Liver (tissue), 9 donors: ENCODE results near the gene AHRR. TPM values are rescaled to one million over a fixed set of nuclear protein-coding genes. Genes with fewer than 3 reads are reported as not detected.

Source experiments
- DNase-seq: peaks from one replicate; pipeline ENCODE4 v3.0.0-alpha.2; 2017; ENCODE audit warnings: low spot score
- H3K27ac ChIP-seq, 2 donors: one replicate each; pipeline ENCODE4 v1.7.0; 2013; ENCODE audit warnings: inconsistent platforms in 2 of 2, low read length in 2 of 2, control low read depth in 1 of 2, low read depth in 1 of 2, mild to moderate bottlenecking in 1 of 2
- H3K27me3 ChIP-seq, 4 donors: one replicate each; pipeline versions ENCODE4 v1.6.1 to v1.7.0; 2013; ENCODE audit warnings: low read length in 3 of 4, inconsistent platforms in 1 of 4, mild to moderate bottlenecking in 1 of 4, moderate library complexity in 1 of 4; ENCODE audit not compliant: control insufficient read depth in 4 of 4, insufficient read depth in 4 of 4
- H3K36me3 ChIP-seq, 4 donors: one replicate each; pipeline versions ENCODE4 v1.6.1 to v1.7.0; 2013; ENCODE audit warnings: low read length in 3 of 4, mild to moderate bottlenecking in 3 of 4, low read depth in 1 of 4, moderate library complexity in 1 of 4; ENCODE audit not compliant: control insufficient read depth in 4 of 4, insufficient read depth in 3 of 4
- H3K4me1 ChIP-seq, 4 donors: one replicate each; pipeline versions ENCODE4 v1.6.1 to v1.7.0; 2013; ENCODE audit warnings: low read length in 3 of 4, mild to moderate bottlenecking in 3 of 4, moderate library complexity in 1 of 4; ENCODE audit not compliant: control insufficient read depth in 4 of 4, insufficient read depth in 4 of 4
- H3K4me3 ChIP-seq, 3 donors: one replicate each; pipeline versions ENCODE4 v1.6.1 to v1.7.0; 2013; ENCODE audit warnings: low read length in 3 of 3, control low read depth in 1 of 3, low read depth in 1 of 3, mild to moderate bottlenecking in 1 of 3
- H3K9ac ChIP-seq, 2 donors: one replicate each; pipeline ENCODE4 v1.7.0; 2013; ENCODE audit warnings: low read length in 2 of 2, mild to moderate bottlenecking in 2 of 2, moderate library complexity in 2 of 2, control low read depth in 1 of 2, low read depth in 1 of 2
- H3K9me3 ChIP-seq, 4 donors: one replicate each; pipeline versions ENCODE4 v1.6.1 to v1.7.0; 2013; ENCODE audit warnings: low read length in 3 of 4; ENCODE audit not compliant: control insufficient read depth in 4 of 4
- EGR1 ChIP-seq, 2 donors: IDR thresholded peaks; 2 replicates each; pipeline ENCODE4 v1.6.1; 2016 to 2018; ENCODE audit warnings: antibody characterized with exemption in 2 of 2, low read depth in 2 of 2
- FOXA1 ChIP-seq: IDR thresholded peaks from 2 replicates; pipeline ENCODE4 v1.6.1; 2016; ENCODE audit warnings: antibody characterized with exemption
- FOXA2 ChIP-seq: IDR thresholded peaks from 2 replicates; pipeline ENCODE4 v1.6.1; 2016; ENCODE audit warnings: antibody characterized with exemption
- GABPA ChIP-seq, 2 donors: IDR thresholded peaks in 1 of 2; conservative IDR thresholded peaks in 1 of 2; 2 replicates each; pipeline ENCODE4 v1.6.1; 2016; ENCODE audit warnings: antibody characterized with exemption in 2 of 2, mild to moderate bottlenecking in 1 of 2, moderate library complexity in 1 of 2
- HNF4A ChIP-seq, 2 donors: conservative IDR thresholded peaks; 2 replicates each; pipeline ENCODE4 v1.6.1; 2016; ENCODE audit warnings: antibody characterized with exemption in 2 of 2, mild to moderate bottlenecking in 2 of 2
- JUND ChIP-seq, 2 donors: IDR thresholded peaks; 2 replicates each; pipeline ENCODE4 v1.6.1; 2016; ENCODE audit warnings: antibody characterized with exemption in 2 of 2
- NR2F2 ChIP-seq: IDR thresholded peaks from 2 replicates; pipeline ENCODE4 v1.6.1; 2016; ENCODE audit warnings: antibody characterized with exemption
- RAD21 ChIP-seq, 2 donors: IDR thresholded peaks; 2 replicates each; pipeline ENCODE4 v1.6.1; 2016; ENCODE audit warnings: antibody characterized with exemption in 2 of 2, mild to moderate bottlenecking in 2 of 2
- RXRA ChIP-seq, 2 donors: IDR thresholded peaks; 2 replicates each; pipeline ENCODE4 v1.6.1; 2017 to 2018; ENCODE audit warnings: antibody characterized with exemption in 2 of 2, mild to moderate bottlenecking in 1 of 2
- SP1 ChIP-seq: IDR thresholded peaks from 2 replicates; pipeline ENCODE4 v1.6.1; 2018; ENCODE audit warnings: antibody characterized with exemption, mild to moderate bottlenecking
- TAF1 ChIP-seq: conservative IDR thresholded peaks from 2 replicates; pipeline ENCODE4 v1.6.1; 2016; ENCODE audit warnings: antibody characterized with exemption, mild to moderate bottlenecking
- YY1 ChIP-seq: IDR thresholded peaks from 2 replicates; pipeline ENCODE4 v1.6.1; 2016; ENCODE audit warnings: antibody characterized with exemption, mild to moderate bottlenecking
- WGBS: extraction: QIAGEN DNeasy Blood & Tissue Kit; methylation state at CpG from one replicate; pipeline ENCODE4 v1.1.7; 2013; 5-methylcytosine and 5-hydroxymethylcytosine counted together
- polyA plus RNA-seq, 2 donors: library from polyadenylated mRNA; stranded (reverse) in 1 of 2; unstranded in 1 of 2; fragments of 200-250 nt in 1 of 2; fragments of >200 nt in 1 of 2; fragmentation: Nextera tagmentation in 1 of 2; extraction: Ambion mirVana in 1 of 2; gene quantifications; one replicate each; pipeline versions ENCODE4 v1.2.1 to v1.2.3, GENCODE V29; 2013 to 2015
- total RNA-seq, 2 donors: library from RNA; depleted of rRNA; stranded (reverse); fragments of >200 nt; gene quantifications; one replicate each; pipeline ENCODE4 v1.2.3, GENCODE V29; 2014
- TF ChIP-seq, protein P1 (sequence below): fragments of 150-350 bp; IDR thresholded peaks from 2 replicates; pipeline ENCODE4 v1.5.1; 2017; ENCODE audit warnings: improper control_type of control experiment, low read depth, low read length; ENCODE audit not compliant: missing input control
- TF ChIP-seq, protein P2 (sequence below): IDR thresholded peaks from 2 replicates; pipeline ENCODE4 v1.6.1; 2016; ENCODE audit warnings: antibody characterized with exemption
- TF ChIP-seq, protein P3 (sequence below): IDR thresholded peaks from 2 replicates; pipeline ENCODE4 v1.6.1; 2016; ENCODE audit warnings: antibody characterized with exemption, mild to moderate bottlenecking
- TF ChIP-seq, protein P4 (sequence below): IDR thresholded peaks from 2 replicates; pipeline ENCODE4 v1.6.1; 2016; ENCODE audit warnings: antibody characterized with exemption
- donor health status: healthy.
- donor health status: healthy.
- donor health status: healthy.
- donor health status: healthy.
- donor health status: healthy.

AHRR gene
- total and polyA plus RNA-seq, 4 donors: 0.15 to 0.47 (median 0.24) TPM

DNA sequence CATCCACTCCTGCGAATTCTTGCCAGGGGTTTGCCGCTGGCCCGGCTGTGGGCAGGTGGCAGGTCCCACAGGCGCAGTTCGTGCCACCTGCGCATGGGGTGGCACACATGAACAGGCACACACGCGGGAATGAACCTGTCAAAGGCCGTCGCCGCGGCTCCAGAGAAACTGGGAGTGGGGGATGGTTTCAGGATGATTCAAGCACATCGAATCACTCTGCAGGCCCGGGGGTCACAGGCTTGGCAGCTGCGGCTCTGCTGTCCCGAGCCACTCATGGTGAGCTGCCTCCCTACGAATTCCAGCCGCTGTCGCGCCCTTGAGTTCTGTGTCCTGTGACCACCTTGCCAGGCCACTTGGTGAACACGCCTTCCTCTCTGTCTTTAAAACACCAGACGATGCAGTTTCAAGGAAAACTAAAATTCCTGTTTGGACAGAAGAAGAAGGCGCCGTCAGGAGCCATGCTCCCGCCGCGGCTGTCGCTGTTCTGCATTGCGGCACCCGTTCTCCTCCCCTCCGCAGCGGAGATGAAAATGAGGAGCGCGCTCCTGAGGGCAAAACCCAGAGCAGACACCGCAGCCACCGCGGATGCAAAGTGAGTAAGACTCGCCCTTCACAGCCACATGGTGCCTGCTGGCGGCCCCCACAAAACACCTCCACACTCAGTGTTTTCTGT lies 106.0 kb downstream of the AHRR start:
- no peak overlapping the region for H3K9ac ChIP-seq
- H3K27ac ChIP-seq: no peak overlapping the region
- no peaks in the 10 kb centered on the region for H3K9me3 ChIP-seq
- H3K4me1 ChIP-seq: no peaks in the 10 kb centered on the region
- H3K4me3 ChIP-seq: no peak overlapping the region
- 94% methylated on average over 39 of the region's 39 CpGs for WGBS
- TF ChIP-seq SP1 (no peak), YY1 (no peak), GABPA (IDR thresholded peaks at IDR 0.05 in 1 of 2, conservative IDR thresholded peaks at IDR 0.05 in 1 of 2) (no peak), TAF1 (no peak), JUND (IDR thresholded peaks at IDR 0.05) (no peak), EGR1 (IDR thresholded peaks at IDR 0.05; ENCODE audit: low read depth in 2 of 2) (no peak)
- TF ChIP-seq, protein P1, sequence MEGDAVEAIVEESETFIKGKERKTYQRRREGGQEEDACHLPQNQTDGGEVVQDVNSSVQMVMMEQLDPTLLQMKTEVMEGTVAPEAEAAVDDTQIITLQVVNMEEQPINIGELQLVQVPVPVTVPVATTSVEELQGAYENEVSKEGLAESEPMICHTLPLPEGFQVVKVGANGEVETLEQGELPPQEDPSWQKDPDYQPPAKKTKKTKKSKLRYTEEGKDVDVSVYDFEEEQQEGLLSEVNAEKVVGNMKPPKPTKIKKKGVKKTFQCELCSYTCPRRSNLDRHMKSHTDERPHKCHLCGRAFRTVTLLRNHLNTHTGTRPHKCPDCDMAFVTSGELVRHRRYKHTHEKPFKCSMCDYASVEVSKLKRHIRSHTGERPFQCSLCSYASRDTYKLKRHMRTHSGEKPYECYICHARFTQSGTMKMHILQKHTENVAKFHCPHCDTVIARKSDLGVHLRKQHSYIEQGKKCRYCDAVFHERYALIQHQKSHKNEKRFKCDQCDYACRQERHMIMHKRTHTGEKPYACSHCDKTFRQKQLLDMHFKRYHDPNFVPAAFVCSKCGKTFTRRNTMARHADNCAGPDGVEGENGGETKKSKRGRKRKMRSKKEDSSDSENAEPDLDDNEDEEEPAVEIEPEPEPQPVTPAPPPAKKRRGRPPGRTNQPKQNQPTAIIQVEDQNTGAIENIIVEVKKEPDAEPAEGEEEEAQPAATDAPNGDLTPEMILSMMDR: no peak
- TF ChIP-seq, protein P2, sequence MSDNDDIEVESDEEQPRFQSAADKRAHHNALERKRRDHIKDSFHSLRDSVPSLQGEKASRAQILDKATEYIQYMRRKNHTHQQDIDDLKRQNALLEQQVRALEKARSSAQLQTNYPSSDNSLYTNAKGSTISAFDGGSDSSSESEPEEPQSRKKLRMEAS: no peak
- peak; percentile 26 for DNase-seq
- peaks cover 0 to 1% (median 0%) of the 10 kb centered on the region in 4 donors for H3K36me3 ChIP-seq
- no peaks in the 10 kb centered on the region for H3K27me3 ChIP-seq

DNA sequence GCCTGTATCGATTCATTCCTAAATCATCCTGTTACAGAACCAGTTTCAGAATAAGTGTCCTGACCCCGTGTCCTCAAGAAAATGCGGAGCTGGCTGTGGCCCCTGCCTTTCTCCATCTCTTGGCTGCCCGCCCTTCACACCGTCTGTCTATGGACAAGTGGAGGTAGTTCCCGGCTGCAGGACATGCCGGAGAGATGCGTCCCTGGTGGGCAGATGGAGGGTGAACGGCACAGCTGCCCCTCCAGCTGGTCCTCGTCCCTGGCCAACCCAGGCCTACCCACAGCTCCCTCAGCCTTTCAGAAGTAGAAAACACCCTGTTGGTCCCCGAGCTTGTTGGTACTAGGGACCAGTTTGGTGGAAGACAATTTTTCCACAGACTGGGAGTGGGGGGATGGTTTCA lies 106.7 kb downstream of the AHRR start:
- Histone ChIP-seq H3K27me3 (peaks cover 0 to under 1% (median 0%) of the 10 kb centered on the region in 4 donors), H3K9me3 (no peaks in the 10 kb centered on the region), H3K27ac (no peak overlapping the region), H3K36me3 (no peaks in the 10 kb centered on the region), H3K9ac (no peak overlapping the region), H3K4me3 (no peak overlapping the region), H3K4me1 (no peaks in the 10 kb centered on the region)
- WGBS: 92% methylated on average over 11 of the region's 11 CpGs
- no peak for DNase-seq
- TF ChIP-seq, protein P2: no peak
- TF ChIP-seq FOXA1 (no peak), GABPA (IDR thresholded peaks at IDR 0.05 in 1 of 2, conservative IDR thresholded peaks at IDR 0.05 in 1 of 2) (no peak), HNF4A (conservative IDR thresholded peaks at IDR 0.05) (no peak), SP1 (no peak), RXRA (IDR thresholded peaks at IDR 0.05) (no peak), EGR1 (IDR thresholded peaks at IDR 0.05; ENCODE audit: low read depth in 2 of 2) (no peak), NR2F2 (no peak), TAF1 (no peak), JUND (IDR thresholded peaks at IDR 0.05) (no peak), RAD21 (IDR thresholded peaks at IDR 0.05) (no peak), FOXA2 (no peak)
- TF ChIP-seq, protein P1: no peak
- TF ChIP-seq, protein P3, sequence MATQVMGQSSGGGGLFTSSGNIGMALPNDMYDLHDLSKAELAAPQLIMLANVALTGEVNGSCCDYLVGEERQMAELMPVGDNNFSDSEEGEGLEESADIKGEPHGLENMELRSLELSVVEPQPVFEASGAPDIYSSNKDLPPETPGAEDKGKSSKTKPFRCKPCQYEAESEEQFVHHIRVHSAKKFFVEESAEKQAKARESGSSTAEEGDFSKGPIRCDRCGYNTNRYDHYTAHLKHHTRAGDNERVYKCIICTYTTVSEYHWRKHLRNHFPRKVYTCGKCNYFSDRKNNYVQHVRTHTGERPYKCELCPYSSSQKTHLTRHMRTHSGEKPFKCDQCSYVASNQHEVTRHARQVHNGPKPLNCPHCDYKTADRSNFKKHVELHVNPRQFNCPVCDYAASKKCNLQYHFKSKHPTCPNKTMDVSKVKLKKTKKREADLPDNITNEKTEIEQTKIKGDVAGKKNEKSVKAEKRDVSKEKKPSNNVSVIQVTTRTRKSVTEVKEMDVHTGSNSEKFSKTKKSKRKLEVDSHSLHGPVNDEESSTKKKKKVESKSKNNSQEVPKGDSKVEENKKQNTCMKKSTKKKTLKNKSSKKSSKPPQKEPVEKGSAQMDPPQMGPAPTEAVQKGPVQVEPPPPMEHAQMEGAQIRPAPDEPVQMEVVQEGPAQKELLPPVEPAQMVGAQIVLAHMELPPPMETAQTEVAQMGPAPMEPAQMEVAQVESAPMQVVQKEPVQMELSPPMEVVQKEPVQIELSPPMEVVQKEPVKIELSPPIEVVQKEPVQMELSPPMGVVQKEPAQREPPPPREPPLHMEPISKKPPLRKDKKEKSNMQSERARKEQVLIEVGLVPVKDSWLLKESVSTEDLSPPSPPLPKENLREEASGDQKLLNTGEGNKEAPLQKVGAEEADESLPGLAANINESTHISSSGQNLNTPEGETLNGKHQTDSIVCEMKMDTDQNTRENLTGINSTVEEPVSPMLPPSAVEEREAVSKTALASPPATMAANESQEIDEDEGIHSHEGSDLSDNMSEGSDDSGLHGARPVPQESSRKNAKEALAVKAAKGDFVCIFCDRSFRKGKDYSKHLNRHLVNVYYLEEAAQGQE: no peak
- TF ChIP-seq, protein P4, sequence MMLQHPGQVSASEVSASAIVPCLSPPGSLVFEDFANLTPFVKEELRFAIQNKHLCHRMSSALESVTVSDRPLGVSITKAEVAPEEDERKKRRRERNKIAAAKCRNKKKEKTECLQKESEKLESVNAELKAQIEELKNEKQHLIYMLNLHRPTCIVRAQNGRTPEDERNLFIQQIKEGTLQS: no peak
